Mesothelial cell of epicardium (in vitro differentiated cells): ENCODE measurements around the gene ATP8B4. TPM values are rescaled to one million over a fixed set of nuclear protein-coding genes. Genes with fewer than 3 reads are reported as not detected.

Experiments
- DNase-seq, 2 experiments: peaks; one replicate each; pipeline ENCODE4 v3.0.0; 2021; ENCODE audit warnings: low spot score in 2 of 2; ENCODE audit not compliant: unreplicated experiment in 2 of 2
- H3K27ac Mint-ChIP-seq: 2 replicates; pipeline ENCODE4 v1.8.0; 2021; ENCODE audit warnings: mixed read lengths
- H3K27me3 Mint-ChIP-seq: 2 replicates; pipeline ENCODE4 v1.8.0; 2021; ENCODE audit warnings: low read depth, mixed read lengths
- H3K36me3 Mint-ChIP-seq: 2 replicates; pipeline ENCODE4 v1.8.0; 2021; ENCODE audit warnings: mixed read lengths
- H3K4me1 Mint-ChIP-seq: 2 replicates; pipeline ENCODE4 v1.8.0; 2021; ENCODE audit warnings: mixed read lengths
- H3K4me3 Mint-ChIP-seq: 2 replicates; pipeline ENCODE4 v1.8.0; 2021; ENCODE audit warnings: mild to moderate bottlenecking, moderate library complexity, mixed read lengths
- H3K9me3 Mint-ChIP-seq: 2 replicates; pipeline ENCODE4 v1.8.0; 2021; ENCODE audit warnings: mixed read lengths
- total RNA-seq: library from RNA; stranded (reverse); gene quantifications from 3 replicates; pipeline ENCODE4 v1.2.1, GENCODE V29; 2021
- TF ChIP-seq, protein P1 (sequence below): fragments of 200-600 bp; sonication (generic); IDR thresholded peaks from one replicate; pipeline ENCODE4 v1.5.0; 2021; ENCODE audit warnings: antibody characterized with exemption; ENCODE audit not compliant: unreplicated experiment

ATP8B4 gene
- total RNA-seq, 1 donor from 2014 or later = 1.8 TPM

GRCh38 chr15:49881433-49881832 is 237.6 kb downstream of the ATP8B4 start:
- peaks cover 4% of the 10 kb centered on the region for H3K36me3 Mint-ChIP-seq
- H3K27ac Mint-ChIP-seq = no peak overlapping the region
- H3K4me1 Mint-ChIP-seq = peaks cover 34% of the 10 kb centered on the region
- TF ChIP-seq, protein P1, sequence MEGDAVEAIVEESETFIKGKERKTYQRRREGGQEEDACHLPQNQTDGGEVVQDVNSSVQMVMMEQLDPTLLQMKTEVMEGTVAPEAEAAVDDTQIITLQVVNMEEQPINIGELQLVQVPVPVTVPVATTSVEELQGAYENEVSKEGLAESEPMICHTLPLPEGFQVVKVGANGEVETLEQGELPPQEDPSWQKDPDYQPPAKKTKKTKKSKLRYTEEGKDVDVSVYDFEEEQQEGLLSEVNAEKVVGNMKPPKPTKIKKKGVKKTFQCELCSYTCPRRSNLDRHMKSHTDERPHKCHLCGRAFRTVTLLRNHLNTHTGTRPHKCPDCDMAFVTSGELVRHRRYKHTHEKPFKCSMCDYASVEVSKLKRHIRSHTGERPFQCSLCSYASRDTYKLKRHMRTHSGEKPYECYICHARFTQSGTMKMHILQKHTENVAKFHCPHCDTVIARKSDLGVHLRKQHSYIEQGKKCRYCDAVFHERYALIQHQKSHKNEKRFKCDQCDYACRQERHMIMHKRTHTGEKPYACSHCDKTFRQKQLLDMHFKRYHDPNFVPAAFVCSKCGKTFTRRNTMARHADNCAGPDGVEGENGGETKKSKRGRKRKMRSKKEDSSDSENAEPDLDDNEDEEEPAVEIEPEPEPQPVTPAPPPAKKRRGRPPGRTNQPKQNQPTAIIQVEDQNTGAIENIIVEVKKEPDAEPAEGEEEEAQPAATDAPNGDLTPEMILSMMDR = no peak
- no peak overlapping the region for H3K4me3 Mint-ChIP-seq
- peaks cover 5% of the 10 kb centered on the region for H3K9me3 Mint-ChIP-seq
- H3K27me3 Mint-ChIP-seq = no peaks in the 10 kb centered on the region
- no peak for DNase-seq

DNA sequence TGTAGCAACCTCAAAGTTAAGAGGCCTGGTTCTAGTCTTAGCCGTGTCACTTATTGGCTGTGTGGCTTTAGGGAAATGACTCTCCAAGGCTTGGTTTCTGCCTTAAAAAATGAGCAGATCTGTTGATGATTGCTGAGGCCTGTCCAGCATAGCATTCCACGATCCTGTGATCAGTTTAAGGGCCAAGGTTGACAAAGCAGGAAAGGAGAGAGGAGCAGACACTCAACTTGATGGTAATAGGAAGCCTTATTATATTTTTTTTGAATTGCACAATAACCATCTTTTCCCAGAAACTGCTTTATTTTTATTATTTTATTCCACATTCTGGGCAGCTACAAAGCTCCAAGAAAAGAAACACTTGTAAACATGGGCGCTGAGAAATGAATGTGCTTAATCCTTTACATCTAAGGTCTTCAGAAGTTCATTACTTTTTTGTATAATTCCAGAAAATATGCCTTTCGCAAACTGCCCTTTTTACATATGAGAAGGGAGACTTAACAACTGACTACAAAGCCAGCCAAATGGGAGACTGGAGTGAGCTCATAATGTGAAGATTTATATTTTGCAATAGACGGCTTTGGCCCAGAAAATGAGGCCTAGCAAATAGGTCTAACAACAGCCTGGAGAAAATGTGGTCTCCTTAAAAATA is 241.0 kb downstream of the ATP8B4 start:
- Mint-ChIP-seq H3K27ac (peak overlapping the region; percentile 86), H3K9me3 (no peaks in the 10 kb centered on the region), H3K36me3 (no peaks in the 10 kb centered on the region), H3K27me3 (no peaks in the 10 kb centered on the region), H3K4me1 (peaks cover 50% of the 10 kb centered on the region), H3K4me3 (no peak overlapping the region)
- TF ChIP-seq, protein P1 = no peak
- DNase-seq = no peak

- Mint-ChIP-seq H3K36me3 (no peaks in the 10 kb centered on the region), H3K4me1 (peaks cover 55% of the 10 kb centered on the region), H3K4me3 (no peak overlapping the region), H3K9me3 (no peaks in the 10 kb centered on the region), H3K27me3 (no peaks in the 10 kb centered on the region), H3K27ac (peak overlapping the region; percentile 52)
- DNase-seq = no peak
- TF ChIP-seq, protein P1 = no peak
Observed at GRCh38 chr15:49877117-49877872, 241.7 kb downstream of the ATP8B4 start.

GRCh38 chr15:49876401-49877038 is 242.5 kb downstream of the ATP8B4 start:
- peaks cover 63% of the 10 kb centered on the region for H3K4me1 Mint-ChIP-seq
- H3K9me3 Mint-ChIP-seq = no peaks in the 10 kb centered on the region
- no peak overlapping the region for H3K4me3 Mint-ChIP-seq
- no peaks in the 10 kb centered on the region for H3K36me3 Mint-ChIP-seq
- H3K27me3 Mint-ChIP-seq = no peaks in the 10 kb centered on the region
- DNase-seq = no peak
- H3K27ac Mint-ChIP-seq = peak overlapping the region; percentile 52
- TF ChIP-seq, protein P1 = no peak

- no peak for DNase-seq
- H3K27me3 Mint-ChIP-seq = no peaks in the 10 kb centered on the region
Observed at GRCh38 chr15:49875392-49875791, 243.6 kb downstream of the ATP8B4 start.

More at GRCh38 chr15:49875392-49875791, 243.6 kb downstream of the ATP8B4 start:
- Mint-ChIP-seq H3K4me3 (no peak overlapping the region), H3K27ac (no peak overlapping the region), H3K9me3 (no peaks in the 10 kb centered on the region), H3K36me3 (no peaks in the 10 kb centered on the region), H3K4me1 (peaks cover 63% of the 10 kb centered on the region)
- TF ChIP-seq, protein P1 = no peak
